ENCODE measurements around the gene ETV3L.
A peak's percentile ranks its signal among the peaks of the same experiment; 100 is the strongest.

Gene ETV3L

DNA sequence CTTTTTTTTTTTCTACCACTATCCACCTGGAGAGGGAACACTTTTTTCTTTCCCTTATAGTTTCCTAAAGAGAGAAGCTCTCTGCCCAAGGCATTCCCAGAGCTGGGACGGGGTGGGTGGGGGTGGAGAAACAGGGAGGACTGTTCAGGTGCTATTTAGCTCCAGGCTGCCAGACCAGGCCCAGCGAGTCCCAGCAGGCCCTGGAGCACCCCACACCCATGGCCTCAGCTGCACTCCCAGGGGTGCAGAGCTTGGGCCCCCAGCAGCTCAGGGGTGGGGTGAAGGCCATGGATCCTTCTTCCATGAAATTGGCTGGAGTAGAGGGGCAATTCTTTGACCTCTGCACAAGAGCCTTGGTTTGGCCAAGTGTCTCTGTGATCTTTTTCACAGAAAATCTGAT lies 4.1 kb downstream of the ETV3L start:
- DNase-seq (ENCODE audit: low read depth, low spot score): no peak
- H3K9ac ChIP-seq (ENCODE audit: insufficient read length): no peak overlapping the region
- no peak overlapping the region for H3K4me3 ChIP-seq
- TF ChIP-seq FOXP2 (optimal IDR thresholded peaks at IDR 0.05; ENCODE audit: control extremely low read depth, extremely low read length, insufficient read depth): no peak
- no peak for TF ChIP-seq POLR2AphosphoS5 (IDR thresholded peaks at IDR 0.05; ENCODE audit: borderline replicate concordance, low read depth, low read length)
- no peak for TF ChIP-seq EZH2 (IDR thresholded peaks at IDR 0.05)
- no peaks in the 10 kb centered on the region for H3K36me3 ChIP-seq (ENCODE audit: insufficient read depth, low read length)
- no peak overlapping the region for H3K27ac ChIP-seq
- no peaks in the 10 kb centered on the region for H3K9me3 ChIP-seq (ENCODE audit: low read depth, low read length)

DNA sequence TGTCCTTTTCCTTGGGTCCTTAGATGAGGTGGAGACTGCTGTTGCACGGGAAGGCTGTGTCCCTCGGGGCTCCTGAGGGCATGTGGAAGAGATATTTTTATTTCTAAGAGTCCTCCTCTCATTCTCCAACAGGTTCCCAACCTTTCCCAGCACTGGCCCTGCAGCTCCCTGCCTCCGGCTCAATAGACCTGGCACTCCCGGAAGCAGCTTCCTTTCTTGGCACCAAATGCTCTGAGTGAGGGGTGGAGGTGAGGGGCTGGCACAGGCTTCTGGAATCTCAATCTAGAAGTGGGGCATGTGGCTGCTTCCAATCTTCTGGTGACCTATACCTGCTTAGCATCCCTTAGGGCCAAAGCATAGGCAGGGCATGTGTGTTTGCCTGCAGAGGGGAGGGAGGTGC lies 4.5 kb downstream of the ETV3L start:
- Histone ChIP-seq H3K9me3 (ENCODE audit: low read depth, low read length) (no peaks in the 10 kb centered on the region), H3K4me3 (no peak overlapping the region), H3K9ac (ENCODE audit: insufficient read length) (no peak overlapping the region), H3K27ac (no peak overlapping the region), H3K36me3 (ENCODE audit: insufficient read depth, low read length) (no peaks in the 10 kb centered on the region)
- TF ChIP-seq POLR2AphosphoS5 (IDR thresholded peaks at IDR 0.05; ENCODE audit: borderline replicate concordance, low read depth, low read length): no peak
- no peak for TF ChIP-seq FOXP2 (optimal IDR thresholded peaks at IDR 0.05; ENCODE audit: control extremely low read depth, extremely low read length, insufficient read depth)
- TF ChIP-seq EZH2 (IDR thresholded peaks at IDR 0.05): no peak
- no peak for DNase-seq (ENCODE audit: low read depth, low spot score)

DNA sequence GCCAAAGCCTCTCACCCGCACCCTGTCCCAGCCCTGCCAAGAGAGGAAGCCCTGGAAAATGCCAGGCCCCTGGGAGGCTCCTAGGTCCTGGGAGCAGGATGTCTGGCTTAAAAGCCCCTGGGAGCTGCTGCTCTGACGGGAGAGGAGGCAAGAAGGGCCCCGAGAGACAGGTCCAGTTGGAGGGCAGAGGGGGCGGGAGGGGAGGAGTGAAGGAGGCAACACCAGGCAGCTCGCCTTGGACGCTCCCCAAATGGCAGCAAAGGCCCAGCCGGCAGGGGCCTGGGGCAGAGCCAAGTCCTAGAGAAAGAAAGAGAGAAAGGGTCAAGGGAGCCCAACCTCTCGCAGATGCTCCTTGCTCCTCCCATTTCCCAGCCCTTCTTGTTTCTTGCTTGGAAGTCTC lies 6.8 kb downstream of the ETV3L start:
- DNase-seq (ENCODE audit: low read depth, low spot score): no peak
- TF ChIP-seq POLR2AphosphoS5 (IDR thresholded peaks at IDR 0.05; ENCODE audit: borderline replicate concordance, low read depth, low read length) (no peak), FOXP2 (optimal IDR thresholded peaks at IDR 0.05; ENCODE audit: control extremely low read depth, extremely low read length, insufficient read depth) (no peak), EZH2 (IDR thresholded peaks at IDR 0.05) (no peak)
- Histone ChIP-seq H3K4me3 (no peak overlapping the region), H3K9me3 (ENCODE audit: low read depth, low read length) (no peaks in the 10 kb centered on the region), H3K36me3 (ENCODE audit: insufficient read depth, low read length) (no peaks in the 10 kb centered on the region), H3K9ac (ENCODE audit: insufficient read length) (no peak overlapping the region), H3K27ac (no peak overlapping the region)

- no peak overlapping the region for H3K9ac ChIP-seq (ENCODE audit: insufficient read length)
- DNase-seq (ENCODE audit: low read depth, low spot score): no peak
- H3K9me3 ChIP-seq (ENCODE audit: low read depth, low read length): no peaks in the 10 kb centered on the region
- H3K27ac ChIP-seq: no peak overlapping the region
- H3K36me3 ChIP-seq (ENCODE audit: insufficient read depth, low read length): no peaks in the 10 kb centered on the region
- TF ChIP-seq EZH2 (IDR thresholded peaks at IDR 0.05) (no peak), FOXP2 (optimal IDR thresholded peaks at IDR 0.05; ENCODE audit: control extremely low read depth, extremely low read length, insufficient read depth) (no peak), POLR2AphosphoS5 (IDR thresholded peaks at IDR 0.05; ENCODE audit: borderline replicate concordance, low read depth, low read length) (no peak)
- no peak overlapping the region for H3K4me3 ChIP-seq
Measured at GRCh38 chr1:157091668-157092273, 7.8 kb downstream of the ETV3L start.

GRCh38 chr1:157091186-157091585 lies 8.4 kb downstream of the ETV3L start:
- no peak overlapping the region for H3K4me3 ChIP-seq
- peak overlapping the region; percentile 72; the same call in 1 of the 2 replicates for H3K27ac ChIP-seq
- no peaks in the 10 kb centered on the region for H3K36me3 ChIP-seq (ENCODE audit: insufficient read depth, low read length)
- H3K9me3 ChIP-seq (ENCODE audit: low read depth, low read length): no peaks in the 10 kb centered on the region
- H3K9ac ChIP-seq (ENCODE audit: insufficient read length): no peak overlapping the region
- TF ChIP-seq EZH2 (IDR thresholded peaks at IDR 0.05): no peak
- TF ChIP-seq POLR2AphosphoS5 (IDR thresholded peaks at IDR 0.05; ENCODE audit: borderline replicate concordance, low read depth, low read length): no peak
- no peak for TF ChIP-seq FOXP2 (optimal IDR thresholded peaks at IDR 0.05; ENCODE audit: control extremely low read depth, extremely low read length, insufficient read depth)
- no peak for DNase-seq (ENCODE audit: low read depth, low spot score)

- Histone ChIP-seq H3K4me3 (peak overlapping the region; percentile 66), H3K36me3 (ENCODE audit: insufficient read depth, low read length) (no peaks in the 10 kb centered on the region), H3K27ac (peak overlapping the region; percentile 72), H3K9ac (ENCODE audit: insufficient read length) (no peak overlapping the region), H3K9me3 (ENCODE audit: low read depth, low read length) (no peaks in the 10 kb centered on the region)
- no peak for DNase-seq (ENCODE audit: low read depth, low spot score)
- TF ChIP-seq EZH2 (IDR thresholded peaks at IDR 0.05) (no peak), POLR2AphosphoS5 (IDR thresholded peaks at IDR 0.05; ENCODE audit: borderline replicate concordance, low read depth, low read length) (no peak), FOXP2 (optimal IDR thresholded peaks at IDR 0.05; ENCODE audit: control extremely low read depth, extremely low read length, insufficient read depth) (no peak)
Measured at GRCh38 chr1:157090771-157091170, 8.8 kb downstream of the ETV3L start.

- Histone ChIP-seq H3K9me3 (ENCODE audit: low read depth, low read length) (no peaks in the 10 kb centered on the region), H3K9ac (ENCODE audit: insufficient read length) (no peak overlapping the region)
- TF ChIP-seq FOXP2 (optimal IDR thresholded peaks at IDR 0.05; ENCODE audit: control extremely low read depth, extremely low read length, insufficient read depth): no peak
Measured at GRCh38 chr1:157090196-157090647, 9.4 kb downstream of the ETV3L start.

GRCh38 chr1:157089789-157090188 lies 9.8 kb downstream of the ETV3L start:
- H3K36me3 ChIP-seq (ENCODE audit: insufficient read depth, low read length): no peaks in the 10 kb centered on the region
- no peak overlapping the region for H3K9ac ChIP-seq (ENCODE audit: insufficient read length)
- no peak overlapping the region for H3K4me3 ChIP-seq
- H3K9me3 ChIP-seq (ENCODE audit: low read depth, low read length): no peaks in the 10 kb centered on the region
- TF ChIP-seq FOXP2 (optimal IDR thresholded peaks at IDR 0.05; ENCODE audit: control extremely low read depth, extremely low read length, insufficient read depth) (no peak), EZH2 (IDR thresholded peaks at IDR 0.05) (no peak), POLR2AphosphoS5 (IDR thresholded peaks at IDR 0.05; ENCODE audit: borderline replicate concordance, low read depth, low read length) (no peak)
- DNase-seq (ENCODE audit: low read depth, low spot score): no peak
- H3K27ac ChIP-seq: no peak overlapping the region

More at GRCh38 chr1:157090196-157090647, 9.4 kb downstream of the ETV3L start:
- DNase-seq (ENCODE audit: low read depth, low spot score): peak; percentile 81
- H3K27ac ChIP-seq: peak overlapping the region; percentile 72
- no peaks in the 10 kb centered on the region for H3K36me3 ChIP-seq (ENCODE audit: insufficient read depth, low read length)
- peak overlapping the region; percentile 66 for H3K4me3 ChIP-seq

DNA sequence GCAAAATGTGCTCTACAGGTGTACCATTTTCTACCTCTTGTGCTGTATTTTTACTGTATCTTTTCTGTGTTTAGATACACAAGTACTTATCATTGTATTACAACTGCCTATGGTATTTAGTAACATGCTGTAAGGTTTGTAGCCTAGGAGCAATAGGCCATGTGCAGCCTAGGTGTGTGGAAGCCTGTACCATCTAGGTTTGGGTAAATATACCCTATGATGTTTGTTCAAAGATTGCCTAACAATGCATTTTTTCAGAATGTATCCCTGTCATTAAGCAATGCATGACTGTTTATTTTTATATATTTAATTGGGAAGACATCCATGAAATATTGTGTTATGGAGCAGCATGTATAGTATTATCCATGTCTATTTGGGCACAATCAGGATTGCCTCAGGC lies 11.0 kb downstream of the ETV3L start:
- Histone ChIP-seq H3K9me3 (ENCODE audit: low read depth, low read length) (no peaks in the 10 kb centered on the region), H3K36me3 (ENCODE audit: insufficient read depth, low read length) (no peaks in the 10 kb centered on the region), H3K27ac (no peak overlapping the region), H3K4me3 (no peak overlapping the region), H3K9ac (ENCODE audit: insufficient read length) (no peak overlapping the region)
- TF ChIP-seq POLR2AphosphoS5 (IDR thresholded peaks at IDR 0.05; ENCODE audit: borderline replicate concordance, low read depth, low read length): no peak
- no peak for TF ChIP-seq EZH2 (IDR thresholded peaks at IDR 0.05)
- TF ChIP-seq FOXP2 (optimal IDR thresholded peaks at IDR 0.05; ENCODE audit: control extremely low read depth, extremely low read length, insufficient read depth): no peak
- no peak for DNase-seq (ENCODE audit: low read depth, low spot score)
